ENCODE measurements around the gene XIRP2.
"Not testable (repeated sequence)": the region's sequence is repeated elsewhere in the genome, so short reads cannot be mapped to it uniquely, and the experiment has no call there.

XIRP2 gene

DNA sequence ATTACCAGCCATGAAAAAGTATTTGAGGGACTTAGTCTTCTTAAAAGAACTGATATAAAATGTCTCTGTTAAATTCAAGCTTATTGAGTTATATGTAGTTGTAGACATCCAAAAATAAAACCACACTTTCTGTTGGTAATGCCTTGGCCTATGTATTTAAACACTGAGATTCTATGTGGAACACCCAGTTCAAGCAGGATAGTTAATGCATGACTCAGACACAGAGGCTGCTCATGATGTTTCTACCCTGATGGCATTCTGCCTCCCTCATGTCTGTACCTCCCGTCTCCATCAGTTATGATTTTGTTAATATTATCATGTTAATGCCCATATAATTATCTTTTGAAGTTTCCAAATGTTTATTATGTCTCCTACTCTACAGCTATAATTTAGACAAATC, 164.5 kb downstream of the XIRP2 start:
- no peak for DNase-seq

GRCh38 chr2:167054881-167055280, 166.6 kb downstream of the XIRP2 start:
- DNase-seq, result no peak

- no peak for DNase-seq
Observed at GRCh38 chr2:167057446-167057845, 169.2 kb downstream of the XIRP2 start.

GRCh38 chr2:167059173-167059572, 170.9 kb downstream of the XIRP2 start:
- no peak for DNase-seq

GRCh38 chr2:167069855-167070254, 181.6 kb downstream of the XIRP2 start:
- DNase-seq, result no peak

DNA sequence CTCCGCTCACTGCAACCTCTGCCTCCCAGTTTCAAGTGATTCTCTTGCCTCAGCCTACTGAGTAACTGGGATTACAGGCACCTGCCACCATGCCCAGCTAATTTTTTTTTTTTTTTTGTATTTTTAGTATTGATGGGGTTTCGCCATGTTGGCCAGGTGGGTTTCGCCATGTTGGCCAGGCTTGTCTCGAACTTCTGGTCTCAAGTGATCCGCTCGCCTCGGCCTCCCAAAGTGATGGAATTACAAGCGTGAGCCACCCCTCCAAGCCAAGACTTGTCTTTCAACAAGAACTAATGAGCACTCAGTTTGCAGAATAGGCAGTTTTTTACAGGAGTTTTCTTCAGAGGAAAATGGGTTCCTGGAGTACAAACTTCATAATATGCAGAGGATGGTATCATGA, 187.4 kb downstream of the XIRP2 start:
- DNase-seq, result not testable (repeated sequence)

GRCh38 chr2:167098931-167099330, 210.7 kb downstream of the XIRP2 start:
- DNase-seq, result not testable (repeated sequence)

GRCh38 chr2:167100506-167100905, 212.2 kb downstream of the XIRP2 start:
- no peak for DNase-seq

GRCh38 chr2:167103028-167103756, 214.9 kb downstream of the XIRP2 start:
- DNase-seq, result no peak

DNA sequence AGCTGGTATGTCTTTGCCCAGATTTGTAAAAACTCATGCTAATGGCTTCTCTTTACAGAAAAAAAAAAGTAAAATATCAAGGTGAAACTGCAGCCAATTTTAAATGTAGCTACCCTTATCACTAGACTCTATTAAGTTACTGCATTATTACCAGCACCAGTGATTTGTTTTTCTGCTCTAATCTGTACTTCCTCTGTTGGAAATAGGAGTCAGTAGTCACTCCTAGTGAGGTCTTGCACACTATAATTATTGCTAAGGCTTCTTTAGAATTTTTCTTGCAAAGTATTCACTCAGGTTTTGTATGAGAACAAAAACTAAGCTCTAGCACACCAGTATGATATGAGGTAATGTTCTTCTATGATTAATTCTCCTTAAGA, 215.5 kb downstream of the XIRP2 start:
- no peak for DNase-seq

DNA sequence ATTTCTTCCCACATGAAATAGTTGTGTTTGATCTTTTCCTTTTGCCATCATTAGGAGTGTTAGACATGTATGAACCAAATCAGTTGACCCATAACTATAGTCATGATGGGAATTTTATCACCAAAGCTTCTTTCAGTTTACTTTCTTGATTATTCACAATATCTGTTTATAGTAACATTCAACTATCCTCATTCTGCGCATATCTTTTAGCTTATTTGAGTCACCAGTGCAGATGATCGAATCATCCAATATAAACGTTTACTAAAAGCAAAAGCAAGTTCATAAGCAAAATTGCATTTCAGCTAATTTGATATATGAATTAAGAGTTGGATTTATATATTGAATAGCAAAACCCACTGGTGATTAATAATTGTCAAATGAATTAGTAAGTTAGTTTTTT, 216.4 kb downstream of the XIRP2 start:
- DNase-seq, result no peak

- not testable (repeated sequence) for DNase-seq
Observed at GRCh38 chr2:167109682-167110081, 221.4 kb downstream of the XIRP2 start.

GRCh38 chr2:167110345-167110744, 222.1 kb downstream of the XIRP2 start:
- DNase-seq, result no peak

DNA sequence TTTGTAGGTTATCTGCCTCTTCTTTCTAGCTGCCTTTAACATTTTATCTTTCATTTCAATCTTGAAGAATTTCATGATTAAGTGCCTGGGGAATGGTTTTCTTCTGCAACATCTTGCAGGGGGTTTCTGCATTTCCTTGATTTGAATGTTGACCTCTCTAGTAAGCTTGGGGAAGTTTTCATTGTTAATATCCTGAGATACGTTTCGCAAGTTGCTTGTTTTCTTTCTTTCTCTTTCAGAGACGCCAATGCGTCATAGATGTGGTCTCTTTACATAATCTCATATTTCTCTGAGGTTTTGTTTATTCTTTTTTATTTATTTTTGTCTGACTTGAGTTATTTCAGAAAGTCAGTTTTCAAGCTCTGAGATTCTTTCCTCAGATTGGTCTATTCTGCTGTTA, 225.7 kb downstream of the XIRP2 start:
- DNase-seq, result no peak

DNA sequence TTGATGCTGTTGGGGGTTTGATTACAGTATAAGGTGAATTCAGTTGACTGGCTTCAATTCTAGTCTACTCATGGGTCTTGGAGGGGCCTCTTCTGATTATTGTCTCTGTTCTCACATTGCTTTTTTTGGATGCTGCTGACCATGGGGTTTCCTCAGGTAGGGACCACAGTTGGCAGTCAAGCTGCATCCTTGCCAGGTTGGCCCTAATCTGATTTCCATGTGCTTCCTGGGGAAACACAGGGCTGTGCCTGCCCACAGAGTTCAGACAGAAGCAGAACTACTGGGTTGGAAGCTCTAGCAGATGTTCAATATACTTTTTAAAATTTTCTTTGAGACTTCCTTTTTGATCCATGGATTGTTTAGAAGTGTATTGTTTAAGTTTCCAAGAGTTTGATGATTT, 227.3 kb downstream of the XIRP2 start:
- DNase-seq, result no peak

DNA sequence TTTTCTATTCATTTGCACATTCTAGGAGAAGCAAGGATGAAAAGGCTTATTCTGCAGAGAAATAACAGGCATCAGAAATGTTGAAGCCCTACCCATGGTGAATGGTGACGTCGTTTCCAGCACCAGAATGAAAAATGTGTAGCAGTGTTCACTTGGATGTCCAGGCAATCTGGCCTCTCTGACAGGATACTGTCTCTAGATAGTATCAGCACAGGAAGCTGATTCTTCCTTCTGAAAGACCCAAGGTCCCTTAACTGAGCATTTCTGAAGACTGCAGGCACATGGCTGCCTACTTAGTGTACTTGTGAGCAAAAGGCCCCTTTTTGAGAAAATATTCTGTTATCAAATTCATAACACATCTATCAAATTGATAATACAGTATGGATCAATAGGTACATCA, 234.1 kb downstream of the XIRP2 start:
- no peak for DNase-seq

- DNase-seq, result no peak
Observed at GRCh38 chr2:167126165-167126564, 237.9 kb downstream of the XIRP2 start.

DNA sequence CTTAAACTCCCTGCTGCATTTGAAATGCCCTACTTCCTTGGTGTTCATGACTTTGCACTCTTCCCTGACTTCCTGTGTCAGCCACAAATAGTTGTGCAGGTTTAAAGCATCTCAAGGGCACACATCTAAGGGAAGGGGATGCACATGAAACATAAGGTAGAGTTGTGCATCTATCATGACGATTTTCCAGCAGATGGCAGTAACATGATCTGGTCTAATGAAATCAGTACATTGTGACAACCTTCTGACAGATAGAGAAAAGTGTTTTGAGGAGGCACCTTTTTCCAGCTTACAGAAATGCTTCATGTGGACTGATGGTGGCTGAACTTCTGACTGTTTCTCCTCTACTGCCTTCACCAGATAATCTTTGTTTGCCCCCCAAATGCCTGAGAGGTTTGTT, 238.9 kb downstream of the XIRP2 start:
- no peak for DNase-seq

- no peak for DNase-seq
Observed at GRCh38 chr2:167128130-167128529, 239.8 kb downstream of the XIRP2 start.

- DNase-seq, result no peak
Observed at GRCh38 chr2:167132066-167132465, 243.8 kb downstream of the XIRP2 start.

- no peak for DNase-seq
Observed at GRCh38 chr2:167132906-167133555, 244.8 kb downstream of the XIRP2 start.

DNA sequence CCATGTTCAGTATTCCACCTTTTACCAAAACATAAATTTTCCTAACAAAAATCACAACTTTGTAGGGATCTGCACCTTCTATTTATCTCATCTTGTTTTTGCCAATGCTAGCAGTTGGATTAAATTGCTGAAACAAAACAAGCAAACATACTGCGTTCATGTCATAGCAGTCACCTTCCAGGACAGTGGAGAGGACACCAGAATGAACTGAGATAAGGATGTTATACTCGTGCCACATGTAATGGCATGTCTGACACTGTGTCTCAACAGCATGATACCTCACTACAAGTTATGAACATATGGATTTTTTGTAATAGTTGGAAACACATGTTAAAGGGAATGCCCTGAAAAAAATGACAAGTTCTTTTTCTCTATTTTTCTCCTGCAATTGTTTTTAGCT, 245.3 kb downstream of the XIRP2 start:
- no peak for DNase-seq

DNA sequence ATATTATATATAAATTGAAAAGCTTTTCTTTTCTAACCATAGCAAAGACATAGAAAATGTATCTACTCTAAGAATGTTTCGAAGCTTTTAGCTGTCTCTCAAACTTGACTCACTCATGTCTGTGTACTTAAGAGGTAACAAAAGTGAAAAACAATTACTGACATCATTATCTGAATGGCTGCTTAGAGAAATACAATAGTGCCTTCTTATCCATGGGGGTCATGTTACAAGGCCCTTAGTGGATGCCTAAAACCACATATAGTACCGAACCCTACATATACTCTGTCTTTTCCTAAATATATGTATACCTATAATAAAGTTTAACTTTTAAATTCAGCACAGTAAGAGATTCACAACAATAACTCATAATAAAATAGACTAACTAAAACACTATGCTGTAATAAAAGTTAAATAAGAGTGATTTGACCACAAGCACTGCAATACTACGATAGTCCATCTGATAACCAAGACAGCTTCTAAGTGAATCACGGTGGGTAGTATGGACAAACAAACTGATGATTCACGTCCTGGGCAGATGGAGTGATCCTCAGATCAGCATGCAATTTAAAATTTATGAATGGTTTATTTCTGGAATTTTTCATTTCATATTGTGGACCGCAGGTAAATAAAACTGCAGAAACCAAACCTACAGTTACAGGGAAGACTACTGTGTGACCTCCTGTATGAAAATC, 246.2 kb downstream of the XIRP2 start:
- DNase-seq, result no peak

DNA sequence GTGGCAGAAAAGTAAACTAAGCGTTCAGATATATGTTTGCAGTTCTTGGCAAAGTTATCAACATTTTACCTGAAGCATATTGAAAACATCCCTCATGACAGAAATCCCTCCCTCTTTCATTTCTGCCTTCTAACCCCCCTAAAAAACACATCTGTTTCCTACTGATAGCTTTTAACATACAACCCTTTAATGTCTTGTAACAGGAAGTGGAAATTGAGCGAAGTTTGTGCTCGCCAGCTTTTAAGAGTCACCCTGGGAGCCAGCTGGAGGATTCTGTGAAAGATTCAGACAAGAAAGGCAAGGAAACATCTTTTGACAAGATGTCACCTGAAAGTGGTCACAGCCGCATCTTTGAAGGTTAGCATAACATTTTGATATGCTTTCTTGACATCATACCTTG, 247.4 kb downstream of the XIRP2 start:
- DNase-seq, result no peak
